Measurements from ENCODE around the gene LTBP4.
"Not testable (repeated sequence)": the region's sequence is repeated elsewhere in the genome, so short reads cannot be mapped to it uniquely, and the experiment has no call there.

The LTBP4 gene

GRCh38 chr19:40575326-40575725 lies 25.8 kb upstream of the LTBP4 start:
- DNase-seq (ENCODE audit: low spot score), result no peak

- DNase-seq (ENCODE audit: low spot score), result peak; percentile 50
These were observed 25.0 kb upstream of the LTBP4 start for GRCh38 chr19:40576151-40576584.

- peak; percentile 96 for DNase-seq (ENCODE audit: low spot score)
These were observed 24.4 kb upstream of the LTBP4 start, which contains the start of gene SHKBP1 for GRCh38 chr19:40576585-40577451. TSS of gene SHKBP1 (plus strand) at chr19:40576873. CDS start at chr19:40576900, 27 bp downstream.

GRCh38 chr19:40578442-40578908 lies 22.7 kb upstream of the LTBP4 start:
- peak; percentile 58 for DNase-seq (ENCODE audit: low spot score)

GRCh38 chr19:40580619-40581018 lies 20.6 kb upstream of the LTBP4 start:
- no peak for DNase-seq (ENCODE audit: low spot score)

- no peak for DNase-seq (ENCODE audit: low spot score)
These were observed 19.6 kb upstream of the LTBP4 start for GRCh38 chr19:40581531-40581930.

GRCh38 chr19:40582467-40582866 lies 18.7 kb upstream of the LTBP4 start:
- DNase-seq (ENCODE audit: low spot score), result no peak

- DNase-seq (ENCODE audit: low spot score), result no peak
These were observed 17.9 kb upstream of the LTBP4 start for GRCh38 chr19:40583283-40583682.

GRCh38 chr19:40584007-40584406 lies 17.2 kb upstream of the LTBP4 start:
- no peak for DNase-seq (ENCODE audit: low spot score)

GRCh38 chr19:40585241-40585981 lies 15.8 kb upstream of the LTBP4 start:
- DNase-seq (ENCODE audit: low spot score), result no peak

- no peak for DNase-seq (ENCODE audit: low spot score)
These were observed 15.2 kb upstream of the LTBP4 start for GRCh38 chr19:40585982-40586422.

GRCh38 chr19:40586611-40587010 lies 14.6 kb upstream of the LTBP4 start:
- no peak for DNase-seq (ENCODE audit: low spot score)

- peak; percentile 58 for DNase-seq (ENCODE audit: low spot score)
These were observed 12.9 kb upstream of the LTBP4 start for GRCh38 chr19:40588110-40588854.

GRCh38 chr19:40588926-40589569 lies 12.1 kb upstream of the LTBP4 start:
- no peak for DNase-seq (ENCODE audit: low spot score)

- no peak for DNase-seq (ENCODE audit: low spot score)
These were observed 11.4 kb upstream of the LTBP4 start for GRCh38 chr19:40589591-40590429.

GRCh38 chr19:40590464-40591265 lies 10.5 kb upstream of the LTBP4 start:
- DNase-seq (ENCODE audit: low spot score), result no peak

GRCh38 chr19:40591724-40592123 lies 9.4 kb upstream of the LTBP4 start:
- DNase-seq (ENCODE audit: low spot score), result not testable (repeated sequence)

- peak; percentile 75 for DNase-seq (ENCODE audit: low spot score)
These were observed 9.0 kb upstream of the LTBP4 start for GRCh38 chr19:40592170-40592569.

GRCh38 chr19:40594255-40594654 lies 6.9 kb upstream of the LTBP4 start:
- DNase-seq (ENCODE audit: low spot score), result no peak

- peak; percentile 73 for DNase-seq (ENCODE audit: low spot score)
These were observed 6.5 kb upstream of the LTBP4 start for GRCh38 chr19:40594657-40595091.

Data from SW480 (cell line).